H1 (cell line): Measurements from ENCODE around the gene GAB2. TPM values are rescaled to one million over a fixed set of nuclear protein-coding genes. Genes with fewer than 3 reads are reported as not detected.

ENCODE experiments used
- ATF2 ChIP-seq: IDR thresholded peaks from 2 replicates; pipeline ENCODE4 v1.6.1; 2012; ENCODE audit warnings: low read length, inconsistent platforms
- BCL11A ChIP-seq, 2 experiments: IDR thresholded peaks; one replicate each; pipeline ENCODE4 v1.6.1; 2011; ENCODE audit warnings: low read depth in 2 of 2, low read length in 2 of 2, mild to moderate bottlenecking in 2 of 2
- BRCA1 ChIP-seq: IDR thresholded peaks from 2 replicates; pipeline ENCODE4 v1.6.1; 2012; ENCODE audit warnings: low read depth, low read length, improper control_type of control experiment
- CHD7 ChIP-seq: fragments of 300-600 bp; sonication (generic); IDR thresholded peaks from 2 replicates; pipeline ENCODE4 v1.7.1; 2012; ENCODE audit warnings: low read length, moderate library complexity, mild to moderate bottlenecking, inconsistent platforms; ENCODE audit not compliant: insufficient replicate concordance
- CREB1 ChIP-seq: IDR thresholded peaks from 2 replicates; pipeline ENCODE4 v1.6.1; 2012; ENCODE audit warnings: inconsistent platforms
- E2F6 ChIP-seq: IDR thresholded peaks from 2 replicates; pipeline ENCODE4 v1.6.1; 2012; ENCODE audit warnings: inconsistent platforms
- MAFK ChIP-seq: IDR thresholded peaks from 2 replicates; pipeline ENCODE4 v1.6.1; 2012; ENCODE audit warnings: low read depth, mild to moderate bottlenecking, improper control_type of control experiment, low read length
- NRF1 ChIP-seq: IDR thresholded peaks from 2 replicates; pipeline ENCODE4 v1.6.1; 2011; ENCODE audit warnings: mild to moderate bottlenecking, low read depth, low read length, improper control_type of control experiment
- POU5F1 ChIP-seq: IDR thresholded peaks from 2 replicates; pipeline ENCODE4 v1.6.1; 2011; ENCODE audit warnings: low read depth, mild to moderate bottlenecking, low read length, moderate library complexity
- RXRA ChIP-seq: IDR thresholded peaks from 2 replicates; pipeline ENCODE4 v1.6.1; 2011; ENCODE audit warnings: low read depth, mild to moderate bottlenecking, low read length, moderate library complexity; ENCODE audit not compliant: insufficient read depth
- polyA plus RNA-seq, 7 experiments: library from polyadenylated mRNA; depleted of rRNA in 3 of 7; stranded (reverse) in 5 of 7; unstranded in 2 of 7; fragments of >200 nt in 5 of 7; fragments of 200-250 nt in 2 of 7; gene quantifications; 1 replicate in 5 of 7; 2 replicates in 1 of 7; 4 replicates in 1 of 7; pipeline versions ENCODE4 v1.2.1 to v1.2.3, GENCODE V29; 2011 to 2013; ENCODE audit warnings: missing spikeins in 2 of 7, mixed read lengths in 2 of 7
- total RNA-seq: library from RNA; stranded (reverse); fragmentation: NEBNext Ultra II Directional; extraction: Animal tissue kit (Norgen Biotek cat#: 25700); gene quantifications from 2 replicates; pipeline ENCODE4 v1.2.1, GENCODE V29; 2021

Gene GAB2
- total and polyA plus RNA-seq, 2 of the 8 experiments (the other 6 are each of a cell fraction or from before 2014, with no cell fraction given), result 6.3 to 14.0 TPM

- no peak for TF ChIP-seq CHD7
- no peak for TF ChIP-seq BRCA1
- no peak for TF ChIP-seq CREB1
- TF ChIP-seq MAFK, result no peak
- TF ChIP-seq ATF2, result no peak
- no peak for TF ChIP-seq BCL11A (IDR thresholded peaks at IDR 0.05; ENCODE audit: low read depth in 2 of 2, low read length in 2 of 2)
- TF ChIP-seq RXRA, result no peak
- TF ChIP-seq E2F6, result no peak
- TF ChIP-seq POU5F1, result no peak
- no peak for TF ChIP-seq NRF1
Observed at GRCh38 chr11:78419327-78419726, 1.7 kb upstream of the GAB2 start (continued).
